IMR-90 (cell line): ENCODE results near the gene STXBP4.

Experiments used
- MXI1 ChIP-seq: IDR thresholded peaks from 2 replicates; pipeline ENCODE4 v1.6.1; 2012; ENCODE audit warnings: low read depth, mild to moderate bottlenecking, low read length, moderate library complexity, borderline replicate concordance
- RFX5 ChIP-seq: IDR thresholded peaks from 2 replicates; pipeline ENCODE4 v1.8.0; 2012; ENCODE audit warnings: low read depth, mild to moderate bottlenecking, low read length, moderate library complexity
- TF ChIP-seq, protein P1 (sequence below): conservative IDR thresholded peaks from 2 replicates; pipeline ENCODE4 v1.5.1; 2012; ENCODE audit warnings: mild to moderate bottlenecking, low read depth, low read length, improper control_type of control experiment

DNA sequence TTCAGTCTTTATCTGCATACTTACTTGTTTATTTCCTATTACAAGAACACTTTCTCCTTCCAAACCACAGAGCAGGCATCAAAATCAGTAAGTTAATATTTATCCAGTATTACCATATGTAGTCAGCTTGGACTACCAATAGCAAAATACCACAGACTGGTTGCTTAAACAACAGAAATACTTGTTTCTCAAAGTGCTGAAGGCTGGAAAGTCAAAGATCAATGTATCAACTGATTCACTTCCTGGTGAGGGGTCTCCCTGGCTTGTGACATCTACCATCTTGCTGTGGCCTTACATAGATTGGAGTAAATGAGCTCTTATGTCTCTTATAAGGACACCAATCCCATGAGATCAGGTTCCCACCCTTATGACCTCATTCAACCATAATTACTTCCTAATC lies 2.6 kb downstream of the STXBP4 start:
- TF ChIP-seq, protein P1, sequence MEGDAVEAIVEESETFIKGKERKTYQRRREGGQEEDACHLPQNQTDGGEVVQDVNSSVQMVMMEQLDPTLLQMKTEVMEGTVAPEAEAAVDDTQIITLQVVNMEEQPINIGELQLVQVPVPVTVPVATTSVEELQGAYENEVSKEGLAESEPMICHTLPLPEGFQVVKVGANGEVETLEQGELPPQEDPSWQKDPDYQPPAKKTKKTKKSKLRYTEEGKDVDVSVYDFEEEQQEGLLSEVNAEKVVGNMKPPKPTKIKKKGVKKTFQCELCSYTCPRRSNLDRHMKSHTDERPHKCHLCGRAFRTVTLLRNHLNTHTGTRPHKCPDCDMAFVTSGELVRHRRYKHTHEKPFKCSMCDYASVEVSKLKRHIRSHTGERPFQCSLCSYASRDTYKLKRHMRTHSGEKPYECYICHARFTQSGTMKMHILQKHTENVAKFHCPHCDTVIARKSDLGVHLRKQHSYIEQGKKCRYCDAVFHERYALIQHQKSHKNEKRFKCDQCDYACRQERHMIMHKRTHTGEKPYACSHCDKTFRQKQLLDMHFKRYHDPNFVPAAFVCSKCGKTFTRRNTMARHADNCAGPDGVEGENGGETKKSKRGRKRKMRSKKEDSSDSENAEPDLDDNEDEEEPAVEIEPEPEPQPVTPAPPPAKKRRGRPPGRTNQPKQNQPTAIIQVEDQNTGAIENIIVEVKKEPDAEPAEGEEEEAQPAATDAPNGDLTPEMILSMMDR, result no peak
- TF ChIP-seq MXI1 (no peak), RFX5 (no peak)
